Measurements from ENCODE around the gene TRAF3. TPM values are rescaled to one million over a fixed set of nuclear protein-coding genes. Genes with fewer than 3 reads are reported as not detected.

TRAF3 gene
- total RNA-seq, 1 donor from 2014 or later = 11.3 TPM

GRCh38 chr14:102909462-102909861 lies 132.2 kb downstream of the TRAF3 start:
- intact Hi-C loops (cut with DNase I) = no loop called here
- DNase-seq (ENCODE audit: missing footprints) = peak; percentile 28
- ATAC-seq = no peak

- peak; percentile 50 for DNase-seq (ENCODE audit: missing footprints)
- no peak for ATAC-seq
- intact Hi-C loops (cut with DNase I) = no loop called here
Measured at GRCh38 chr14:102909911-102910310, 132.7 kb downstream of the TRAF3 start.

GRCh38 chr14:102910442-102910841 lies 133.2 kb downstream of the TRAF3 start:
- no peak for ATAC-seq
- peak; percentile 47 for DNase-seq (ENCODE audit: missing footprints)
- intact Hi-C loops (cut with DNase I) = no loop called here

GRCh38 chr14:102911541-102911951 lies 134.3 kb downstream of the TRAF3 start:
- intact Hi-C loops (cut with DNase I) = no loop called here
- ATAC-seq (no peak), DNase-seq (ENCODE audit: missing footprints) (no peak)

- intact Hi-C loops (cut with DNase I) = no loop called here
- no peak for ATAC-seq
- no peak for DNase-seq (ENCODE audit: missing footprints)
Measured at GRCh38 chr14:102911991-102912761, 134.9 kb downstream of the TRAF3 start.

- DNase-seq (ENCODE audit: missing footprints) (no peak), ATAC-seq (no peak)
- intact Hi-C loops (cut with DNase I) = no loop called here
Measured at GRCh38 chr14:102913341-102914211, 136.3 kb downstream of the TRAF3 start.

GRCh38 chr14:102914474-102915291 lies 137.4 kb downstream of the TRAF3 start:
- ATAC-seq (no peak), DNase-seq (ENCODE audit: missing footprints) (no peak)
- intact Hi-C loops (cut with DNase I) = no loop called here

- intact Hi-C loops (cut with DNase I) = no loop called here
- no peak for DNase-seq (ENCODE audit: missing footprints)
- no peak for ATAC-seq
Measured at GRCh38 chr14:102915292-102916110, 138.3 kb downstream of the TRAF3 start.

- ATAC-seq (no peak), DNase-seq (ENCODE audit: missing footprints) (no peak)
- intact Hi-C loops (cut with DNase I) = no loop called here
Measured at GRCh38 chr14:102916347-102917055, 139.3 kb downstream of the TRAF3 start.

GRCh38 chr14:102917056-102917385 lies 139.8 kb downstream of the TRAF3 start:
- intact Hi-C loops (cut with DNase I) = no loop called here
- no peak for ATAC-seq
- DNase-seq (ENCODE audit: missing footprints) = no peak

GRCh38 chr14:102917469-102918211 lies 140.4 kb downstream of the TRAF3 start:
- intact Hi-C loops (cut with DNase I) = loop anchor here (1.0 to 2.0 kb wide), 3 partner anchors 92 to 223 kb away; no protein-coding TSS in a partner anchor
- DNase-seq (ENCODE audit: missing footprints) = no peak
- peak; percentile 51 for ATAC-seq

GRCh38 chr14:102918438-102918837 lies 141.2 kb downstream of the TRAF3 start:
- ATAC-seq (no peak), DNase-seq (ENCODE audit: missing footprints) (no peak)
- intact Hi-C loops (cut with DNase I) = loop anchor here (1.0 to 2.0 kb wide), 3 partner anchors 93 to 224 kb away; no protein-coding TSS in a partner anchor

GRCh38 chr14:102920273-102920997 lies 143.2 kb downstream of the TRAF3 start:
- intact Hi-C loops (cut with DNase I) = no loop called here
- ATAC-seq (no peak), DNase-seq (ENCODE audit: missing footprints) (no peak)

- ATAC-seq (no peak), DNase-seq (ENCODE audit: missing footprints) (no peak)
- intact Hi-C loops (cut with DNase I) = no loop called here
Measured at GRCh38 chr14:102920998-102921304, 143.7 kb downstream of the TRAF3 start.

GRCh38 chr14:102922490-102923200 lies 145.4 kb downstream of the TRAF3 start, which contains the start of gene AMN:
Gene AMN (plus strand): TSS chr14:102922663. CDS start chr14:102922689, 26 bp downstream.
- intact Hi-C loops (cut with DNase I) = no loop called here
- no peak for DNase-seq (ENCODE audit: missing footprints)
- no peak for ATAC-seq

Measured in Right ventricle myocardium inferior (tissue), 1 donor.